Amniotic stem cell (primary cell): ENCODE results near the gene COL4A1.

Experiments
- DNase-seq: peaks from one replicate; lab custom pipeline; 2025; lab: John Stamatoyannopoulos, UW

COL4A1 gene

DNA sequence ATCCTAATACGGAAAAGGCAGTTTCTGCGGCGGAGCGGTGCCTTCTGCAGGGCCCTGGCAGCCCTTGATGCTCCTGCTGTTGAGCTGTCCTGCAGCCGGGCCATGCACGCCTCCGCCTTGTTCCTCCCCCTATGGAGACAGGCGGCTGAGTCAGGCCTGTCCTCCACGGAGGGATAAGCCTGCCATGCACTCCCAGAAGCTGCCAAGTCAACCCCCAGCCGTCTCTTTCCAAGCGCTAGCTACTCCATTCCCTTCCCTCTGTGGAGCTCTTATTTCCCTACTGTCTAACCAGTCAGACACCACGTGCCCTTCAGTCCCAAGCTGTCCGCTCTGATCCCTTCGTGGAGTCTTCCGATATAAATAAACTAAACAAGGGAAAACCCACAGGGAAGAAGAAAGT is 197.0 kb downstream of the COL4A1 start:
- DNase-seq: peak; percentile 78

DNA sequence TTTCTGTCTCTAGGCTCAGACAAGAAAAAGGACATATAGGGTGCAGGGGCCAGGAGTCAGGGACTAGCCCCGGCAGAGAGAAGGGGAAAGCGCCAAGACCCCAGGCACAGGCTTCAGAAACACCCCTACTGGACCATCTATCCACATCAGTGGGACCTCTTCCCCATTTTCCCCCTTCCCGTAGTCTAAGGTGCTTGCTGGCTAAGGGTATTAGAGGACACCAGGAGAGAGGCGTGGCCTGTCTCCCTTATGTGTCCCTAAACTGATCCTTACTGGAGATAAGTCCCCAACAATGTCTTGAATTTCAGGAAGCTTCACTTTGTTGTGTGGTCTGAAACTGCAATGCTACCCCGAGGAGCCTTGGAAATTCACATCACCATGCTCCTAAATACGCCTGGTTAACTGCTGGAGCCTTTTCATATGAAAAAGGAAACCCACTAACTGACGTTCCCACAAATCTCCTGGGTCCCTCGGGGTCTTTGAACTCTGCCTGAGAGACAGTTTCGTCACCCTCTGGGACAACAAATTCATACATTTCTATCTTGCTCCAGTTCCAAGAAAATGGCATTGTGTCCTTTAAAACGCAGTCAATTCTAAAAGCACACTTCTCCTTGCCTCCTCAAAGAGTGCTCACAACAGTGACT is 197.7 kb downstream of the COL4A1 start:
- DNase-seq: no peak

DNA sequence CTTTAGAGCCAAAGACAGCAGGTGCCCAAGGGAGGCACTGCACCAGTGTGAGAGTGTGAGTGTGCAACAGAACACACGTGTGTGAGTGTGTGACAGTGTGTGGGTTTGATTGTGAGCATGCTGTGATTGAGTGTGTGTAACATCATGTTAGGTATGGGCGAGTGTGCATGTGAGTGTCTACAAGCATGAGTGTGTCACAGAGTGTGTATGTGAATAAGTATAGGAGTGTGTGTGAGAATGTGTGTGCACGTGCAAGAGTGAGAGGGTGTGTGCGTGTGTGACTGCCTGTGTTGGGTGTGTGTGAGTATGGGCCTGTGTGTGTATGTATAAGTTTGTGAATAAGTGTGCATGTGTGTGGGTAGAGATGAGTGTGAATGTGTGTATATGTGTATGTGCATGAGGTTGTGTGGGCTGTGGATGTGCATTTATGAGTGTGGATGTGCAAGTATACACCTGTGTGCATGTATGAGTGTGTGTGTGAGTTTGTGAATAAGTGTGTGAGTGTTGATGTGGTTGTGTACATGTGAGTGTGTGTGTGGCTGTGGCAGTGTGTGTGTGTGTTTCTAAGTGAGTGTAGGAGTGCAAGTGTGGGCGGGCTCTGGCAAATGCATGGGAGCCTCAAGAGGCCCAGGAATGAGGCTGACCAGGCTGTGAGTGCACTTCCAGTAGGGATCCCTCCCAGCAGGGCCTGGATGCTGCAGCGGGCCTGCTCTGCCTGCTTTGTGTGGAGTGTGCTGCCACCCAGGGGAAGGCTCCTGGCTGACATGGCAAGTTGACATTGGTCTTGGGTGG is 198.4 kb downstream of the COL4A1 start:
- peak; percentile 76 for DNase-seq

DNA sequence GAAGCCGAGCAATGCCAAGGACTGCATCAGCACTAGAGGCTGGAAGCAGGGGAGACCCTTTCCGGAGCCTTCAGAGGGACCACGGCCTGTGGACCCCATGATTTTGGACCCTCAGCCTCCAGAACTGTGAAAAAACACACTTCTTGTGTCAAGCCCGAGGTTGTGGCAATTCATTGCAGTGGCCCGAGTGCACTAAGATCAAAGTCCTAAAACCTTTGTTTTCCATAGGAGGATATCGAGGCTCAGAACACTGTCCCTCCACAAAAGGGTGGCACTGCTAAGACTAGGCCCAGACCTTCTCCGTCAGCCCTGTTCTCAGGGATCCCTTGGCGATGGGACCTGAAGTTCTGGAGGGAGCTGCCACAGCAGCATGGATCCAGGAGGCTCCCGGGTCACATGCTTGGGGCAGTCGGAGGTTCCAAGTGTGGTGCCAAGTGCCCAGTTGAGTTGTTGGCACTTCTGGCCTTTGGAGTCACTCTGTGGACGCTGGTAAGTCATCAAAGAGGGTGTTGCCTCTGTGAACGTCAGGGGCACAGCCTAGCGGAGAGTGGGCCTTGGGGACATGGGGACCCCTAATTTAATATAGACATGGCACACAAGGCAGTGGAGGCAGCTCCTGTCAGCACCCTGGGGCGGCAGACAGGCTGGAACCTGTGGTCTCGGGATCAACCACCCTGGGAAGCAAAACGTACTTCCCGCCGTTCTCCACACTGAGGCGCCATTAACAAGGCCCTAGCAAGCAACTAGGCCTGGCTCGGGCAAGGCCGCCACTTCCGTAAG is 199.2 kb downstream of the COL4A1 start:
- no peak for DNase-seq

DNA sequence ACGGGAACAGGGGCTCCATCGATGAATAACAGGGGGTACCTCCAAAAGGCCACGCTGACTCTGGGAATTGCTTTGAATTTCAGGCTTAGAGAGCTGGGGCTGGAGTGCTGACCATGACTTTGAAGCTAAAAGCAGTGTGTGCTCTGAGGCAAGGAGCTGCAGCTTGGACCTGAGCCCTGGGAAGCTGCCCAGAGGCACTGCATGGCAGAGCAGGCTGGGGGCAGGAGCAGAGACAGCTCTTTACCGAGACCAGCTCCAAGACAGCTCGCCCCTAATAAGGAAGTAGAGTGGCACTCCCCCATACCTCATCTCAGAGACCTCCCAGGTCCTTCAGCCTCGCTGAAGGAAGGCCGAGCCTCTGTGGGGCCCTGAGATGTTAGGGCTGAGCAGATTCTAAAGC is 200.2 kb downstream of the COL4A1 start:
- DNase-seq: no peak

DNA sequence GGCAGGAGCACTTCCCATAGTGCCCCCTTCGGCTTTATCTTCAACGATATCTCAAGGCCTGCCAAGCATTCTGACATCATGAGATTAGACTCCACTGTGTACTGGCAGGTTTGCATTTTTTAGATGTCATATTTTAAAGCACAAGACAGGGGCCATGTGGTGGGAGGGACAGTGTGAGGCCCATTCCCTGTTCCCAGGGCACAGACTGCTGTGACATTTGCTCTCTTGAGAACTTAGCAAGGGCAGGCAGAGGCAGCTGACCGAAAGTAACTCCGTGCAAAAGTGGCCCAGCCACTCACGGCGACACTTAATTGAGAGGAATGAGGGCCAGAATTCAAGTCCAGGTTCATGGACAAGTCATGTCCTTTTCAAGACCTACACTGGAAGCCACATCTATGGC is 201.8 kb downstream of the COL4A1 start:
- no peak for DNase-seq

DNA sequence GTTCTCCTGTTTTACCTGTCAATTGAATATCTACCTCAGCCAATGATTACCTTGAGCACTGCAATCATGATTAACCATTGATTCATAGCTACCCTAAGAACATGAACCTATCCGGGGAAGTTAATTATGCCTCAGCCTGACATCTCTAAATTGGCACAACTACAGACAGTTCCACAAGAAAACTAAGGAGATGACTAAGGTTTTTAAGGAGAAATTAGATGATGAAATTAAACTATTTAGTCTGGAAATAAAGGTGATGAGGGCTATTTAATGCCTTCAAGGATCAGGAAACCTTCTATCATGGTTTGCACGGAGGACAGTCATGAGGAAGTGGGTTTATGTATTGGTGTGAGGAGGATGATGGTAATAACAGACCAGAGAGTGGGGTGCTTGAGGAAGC is 203.4 kb downstream of the COL4A1 start:
- no peak for DNase-seq

DNA sequence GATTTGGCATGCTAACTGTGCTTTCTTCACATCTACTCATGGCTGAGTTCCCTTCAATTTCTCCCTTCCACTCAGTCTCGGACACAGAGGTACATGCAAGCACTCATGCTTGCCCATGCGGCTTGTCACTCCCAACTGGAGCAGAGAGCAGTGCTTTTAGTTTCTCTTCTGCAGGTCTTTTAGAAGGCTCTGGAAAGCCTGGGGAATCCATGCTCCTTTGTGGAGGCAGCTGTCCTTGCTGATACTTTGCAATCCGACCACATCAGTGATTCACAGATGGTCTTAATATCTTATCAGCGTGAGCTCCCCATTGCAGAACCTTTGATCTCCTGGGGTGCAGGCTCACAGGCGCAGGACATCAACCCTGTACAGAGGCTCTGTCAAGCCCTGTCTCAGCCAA is 203.9 kb downstream of the COL4A1 start:
- no peak for DNase-seq

DNA sequence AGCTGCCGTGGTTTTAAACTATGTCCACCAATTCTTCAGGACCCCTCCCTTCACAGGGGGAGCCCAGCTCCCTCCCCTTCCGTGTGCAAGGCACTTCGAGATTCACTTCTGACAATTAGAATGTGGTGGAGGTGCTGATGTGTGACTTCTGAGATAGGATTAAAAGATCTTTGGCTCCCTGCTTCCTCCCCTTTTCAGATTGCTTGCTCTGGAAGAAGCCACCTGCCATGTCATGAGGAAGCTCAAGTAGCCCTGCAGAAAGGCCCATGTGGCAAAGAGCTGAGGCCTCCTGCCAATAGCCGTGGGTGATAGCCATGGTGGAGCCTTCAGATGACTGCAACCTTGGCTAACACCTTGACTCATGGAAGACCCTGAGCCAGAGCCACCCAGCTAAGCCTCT is 204.9 kb downstream of the COL4A1 start:
- DNase-seq: no peak

DNA sequence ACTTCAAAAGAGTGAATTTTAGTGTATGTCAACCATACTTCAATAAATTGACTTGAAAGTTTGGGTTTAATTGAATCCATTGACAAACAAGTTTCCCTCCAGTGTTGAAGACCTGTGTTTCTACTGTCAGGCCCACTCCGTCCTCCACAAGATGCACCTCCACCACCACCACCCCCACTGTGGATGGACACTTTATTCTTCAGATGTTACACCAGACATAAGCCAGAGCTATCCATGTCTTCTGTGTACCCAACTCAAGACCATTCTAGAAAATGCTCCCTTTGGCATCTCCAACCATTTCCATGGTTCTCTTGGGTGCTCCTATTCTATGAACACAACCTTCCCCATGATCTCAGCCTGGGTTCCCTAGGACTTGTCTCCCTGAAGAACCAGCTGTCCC is 207.0 kb downstream of the COL4A1 start:
- no peak for DNase-seq
